Hepatocyte (in vitro differentiated cells): ENCODE data around the gene NTSR1. TPM values are rescaled to one million over a fixed set of nuclear protein-coding genes. Genes with fewer than 3 reads are reported as not detected.
A peak's percentile ranks its signal among the peaks of the same experiment; 100 is the strongest.

Source experiments
- DNase-seq: peaks from one replicate; pipeline ENCODE4 v3.0.0-alpha.2; 2016; ENCODE audit warnings: low spot score
- H2AFZ ChIP-seq: fragments of 200-600 bp; sonication (generic); 2 replicates; pipeline ENCODE4 v1.6.0; 2016; ENCODE audit warnings: antibody characterized with exemption, mild to moderate bottlenecking
- H3K27ac ChIP-seq: fragments of 200-600 bp; sonication (generic); 2 replicates; pipeline ENCODE4 v1.5.1; 2016; ENCODE audit warnings: mild to moderate bottlenecking
- H3K27me3 ChIP-seq: fragments of 200-600 bp; sonication (generic); 2 replicates; pipeline ENCODE4 v1.6.1; 2016
- H3K36me3 ChIP-seq: fragments of 200-600 bp; sonication (generic); replicated peaks from 2 replicates; pipeline ENCODE4 v1.5.1; 2016; ENCODE audit warnings: low read depth; ENCODE audit not compliant: insufficient read depth
- H3K4me1 ChIP-seq: fragments of 200-600 bp; sonication (generic); 2 replicates; pipeline ENCODE4 v1.5.1; 2016; ENCODE audit warnings: mild to moderate bottlenecking, moderate library complexity; ENCODE audit not compliant: insufficient read depth
- H3K4me2 ChIP-seq: fragments of 200-600 bp; sonication (generic); 2 replicates; pipeline ENCODE4 v1.6.0; 2016
- H3K4me3 ChIP-seq: fragments of 200-600 bp; sonication (generic); 2 replicates; pipeline ENCODE4 v1.5.1; 2016; ENCODE audit warnings: mild to moderate bottlenecking
- H3K79me2 ChIP-seq: fragments of 200-600 bp; sonication (generic); 2 replicates; pipeline ENCODE4 v1.6.0; 2017; ENCODE audit warnings: mild to moderate bottlenecking
- H3K9me2 ChIP-seq: fragments of 200-600 bp; sonication (generic); replicated peaks from 2 replicates; pipeline ENCODE4 v1.6.0; 2017; ENCODE audit warnings: mild to moderate bottlenecking; ENCODE audit not compliant: insufficient read depth
- H3K9me3 ChIP-seq: fragments of 200-600 bp; sonication (generic); 2 replicates; pipeline ENCODE4 v1.5.1; 2016; ENCODE audit warnings: low read depth, mild to moderate bottlenecking
- H4K20me1 ChIP-seq: fragments of 200-600 bp; sonication (generic); 2 replicates; pipeline ENCODE4 v1.6.0; 2016; ENCODE audit warnings: mild to moderate bottlenecking; ENCODE audit not compliant: insufficient read depth, poor library complexity, severe bottlenecking
- EZH2 ChIP-seq: fragments of 200-600 bp; sonication (generic); IDR thresholded peaks from 2 replicates; pipeline ENCODE4 v1.6.1; 2016; ENCODE audit warnings: antibody characterized with exemption, mild to moderate bottlenecking, borderline replicate concordance
- EZH2phosphoT487 ChIP-seq: fragments of 200-600 bp; sonication (generic); IDR thresholded peaks from one replicate; pipeline ENCODE4 v1.6.1; 2018; ENCODE audit warnings: antibody characterized with exemption, mild to moderate bottlenecking, low read depth, moderate library complexity; ENCODE audit not compliant: unreplicated experiment, severe bottlenecking
- WGBS: methylation state at CpG from one replicate; pipeline ENCODE4 v1.1.6; 2016; ENCODE audit warnings: low lambda C conversion rate; ENCODE audit errors: missing lambda C conversion rate; 5-methylcytosine and 5-hydroxymethylcytosine counted together
- polyA plus RNA-seq: library from polyadenylated mRNA; unstranded; fragments of >200 nt; fragmentation: Nextera tagmentation; extraction: Ambion mirVana; gene quantifications from 2 replicates; pipeline ENCODE4 v1.2.1, GENCODE V29; 2016
- total RNA-seq: library from RNA; depleted of rRNA; stranded (reverse); fragments of >200 nt; gene quantifications from 2 replicates; pipeline ENCODE4 v1.2.3, GENCODE V29; 2014
- TF ChIP-seq, protein P1 (sequence below): fragments of 200-600 bp; sonication (generic); IDR thresholded peaks from 2 replicates; pipeline ENCODE4 v1.5.1; 2016; ENCODE audit warnings: antibody characterized with exemption, mild to moderate bottlenecking; ENCODE audit not compliant: poor library complexity

NTSR1 gene
- total and polyA plus RNA-seq, 2 experiments from 2014 or later, result 0.37 TPM; not detected in 1

DNA sequence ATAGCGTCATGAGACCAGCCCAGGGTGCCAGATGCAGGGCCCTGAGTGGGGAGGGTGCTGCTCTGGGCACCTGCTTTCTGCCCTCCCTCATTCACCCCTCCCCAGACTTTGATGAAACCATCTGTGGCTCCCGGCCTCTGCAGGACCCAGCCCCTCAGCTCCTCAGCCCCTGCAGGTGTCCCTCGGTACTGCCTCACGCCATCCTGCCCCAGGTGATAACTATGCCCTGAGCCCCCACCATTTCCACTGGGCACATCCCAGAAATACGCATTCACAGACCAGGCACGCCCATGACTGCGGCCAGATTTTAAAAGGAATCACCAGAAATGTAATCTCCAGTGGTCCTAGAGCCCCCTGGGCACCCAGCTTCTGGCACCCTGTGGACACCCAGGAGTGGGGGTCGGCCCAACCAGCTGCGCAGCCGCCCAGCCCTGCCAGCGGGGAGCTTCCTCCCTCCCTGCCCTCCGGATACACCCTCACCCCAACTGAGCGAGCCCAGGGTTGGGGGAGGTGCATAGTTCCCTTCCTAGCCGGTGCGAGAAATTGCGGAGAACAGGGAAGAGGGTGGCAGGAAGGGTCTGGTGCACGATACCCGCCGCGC is 615 bp upstream of the NTSR1 start:
- Histone ChIP-seq H3K9me2 (no peaks in the 10 kb centered on the region), H3K4me3 (no peak overlapping the region), H3K4me2 (peak overlapping the region; percentile 66), H3K79me2 (no peaks in the 10 kb centered on the region), H3K36me3 (no peaks in the 10 kb centered on the region), H2AFZ (no peak overlapping the region), H3K27ac (no peak overlapping the region), H3K4me1 (no peaks in the 10 kb centered on the region), H3K27me3 (peaks cover 43% of the 10 kb centered on the region), H4K20me1 (no peaks in the 10 kb centered on the region), H3K9me3 (no peaks in the 10 kb centered on the region)
- WGBS, result 13% methylated on average over 15 of the region's 20 CpGs
- no peak for DNase-seq
- TF ChIP-seq, protein P1, sequence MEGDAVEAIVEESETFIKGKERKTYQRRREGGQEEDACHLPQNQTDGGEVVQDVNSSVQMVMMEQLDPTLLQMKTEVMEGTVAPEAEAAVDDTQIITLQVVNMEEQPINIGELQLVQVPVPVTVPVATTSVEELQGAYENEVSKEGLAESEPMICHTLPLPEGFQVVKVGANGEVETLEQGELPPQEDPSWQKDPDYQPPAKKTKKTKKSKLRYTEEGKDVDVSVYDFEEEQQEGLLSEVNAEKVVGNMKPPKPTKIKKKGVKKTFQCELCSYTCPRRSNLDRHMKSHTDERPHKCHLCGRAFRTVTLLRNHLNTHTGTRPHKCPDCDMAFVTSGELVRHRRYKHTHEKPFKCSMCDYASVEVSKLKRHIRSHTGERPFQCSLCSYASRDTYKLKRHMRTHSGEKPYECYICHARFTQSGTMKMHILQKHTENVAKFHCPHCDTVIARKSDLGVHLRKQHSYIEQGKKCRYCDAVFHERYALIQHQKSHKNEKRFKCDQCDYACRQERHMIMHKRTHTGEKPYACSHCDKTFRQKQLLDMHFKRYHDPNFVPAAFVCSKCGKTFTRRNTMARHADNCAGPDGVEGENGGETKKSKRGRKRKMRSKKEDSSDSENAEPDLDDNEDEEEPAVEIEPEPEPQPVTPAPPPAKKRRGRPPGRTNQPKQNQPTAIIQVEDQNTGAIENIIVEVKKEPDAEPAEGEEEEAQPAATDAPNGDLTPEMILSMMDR, result peak; percentile 2
- TF ChIP-seq EZH2phosphoT487, result no peak

DNA sequence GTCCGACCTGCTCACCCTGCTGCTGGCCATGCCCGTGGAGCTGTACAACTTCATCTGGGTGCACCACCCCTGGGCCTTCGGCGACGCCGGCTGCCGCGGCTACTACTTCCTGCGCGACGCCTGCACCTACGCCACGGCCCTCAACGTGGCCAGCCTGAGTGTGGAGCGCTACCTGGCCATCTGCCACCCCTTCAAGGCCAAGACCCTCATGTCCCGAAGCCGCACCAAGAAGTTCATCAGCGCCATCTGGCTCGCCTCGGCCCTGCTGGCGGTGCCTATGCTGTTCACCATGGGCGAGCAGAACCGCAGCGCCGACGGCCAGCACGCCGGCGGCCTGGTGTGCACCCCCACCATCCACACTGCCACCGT is 885 bp downstream of the NTSR1 start:
- Histone ChIP-seq H3K9me3 (no peaks in the 10 kb centered on the region), H3K27ac (no peak overlapping the region), H3K79me2 (no peaks in the 10 kb centered on the region), H3K4me3 (no peak overlapping the region), H3K4me1 (no peaks in the 10 kb centered on the region), H2AFZ (no peak overlapping the region), H3K36me3 (no peaks in the 10 kb centered on the region), H3K27me3 (peaks cover 43% of the 10 kb centered on the region), H3K4me2 (no peak overlapping the region), H3K9me2 (no peaks in the 10 kb centered on the region), H4K20me1 (no peaks in the 10 kb centered on the region)
- TF ChIP-seq EZH2 (no peak), EZH2phosphoT487 (no peak)
- TF ChIP-seq, protein P1, result no peak
- DNase-seq, result no peak
- 95% methylated on average over 29 of the region's 30 CpGs for WGBS

- Histone ChIP-seq H3K9me3 (no peaks in the 10 kb centered on the region), H4K20me1 (no peaks in the 10 kb centered on the region), H2AFZ (no peak overlapping the region), H3K27me3 (peaks cover 43% of the 10 kb centered on the region), H3K9me2 (no peaks in the 10 kb centered on the region), H3K4me1 (no peaks in the 10 kb centered on the region), H3K79me2 (no peaks in the 10 kb centered on the region), H3K4me2 (no peak overlapping the region), H3K27ac (no peak overlapping the region), H3K4me3 (no peak overlapping the region), H3K36me3 (no peaks in the 10 kb centered on the region)
- no peak for DNase-seq
- TF ChIP-seq EZH2phosphoT487, result no peak
- TF ChIP-seq, protein P1, result no peak
- TF ChIP-seq EZH2, result no peak
- 90% methylated on average over 20 of the region's 20 CpGs for WGBS
Measured at GRCh38 chr20:62710221-62710885, 1.7 kb downstream of the NTSR1 start.
